HEK293T (cell line): ENCODE measurements around the gene PALLD.

Experiments
- BHLHE40 ChIP-seq: fragments of 450-650 bp; IDR thresholded peaks from 2 replicates; pipeline ENCODE4 v1.6.1; 2016; ENCODE audit warnings: mild to moderate bottlenecking, moderate library complexity, borderline replicate concordance
- ELF4 ChIP-seq: fragments of 450-650 bp; IDR thresholded peaks from 2 replicates; pipeline ENCODE4 v1.6.1; 2017; ENCODE audit warnings: antibody characterized with exemption
- FOXM1 ChIP-seq: fragments of 450-650 bp; IDR thresholded peaks from 2 replicates; pipeline ENCODE4 v1.6.1; 2017; ENCODE audit warnings: mild to moderate bottlenecking, borderline replicate concordance
- HDGF ChIP-seq: fragments of 450-650 bp; IDR thresholded peaks from 2 replicates; pipeline ENCODE4 v1.6.1; 2017; ENCODE audit warnings: antibody characterized with exemption, borderline replicate concordance
- SP1 ChIP-seq: fragments of 450-650 bp; IDR thresholded peaks from 2 replicates; pipeline ENCODE4 v1.6.1; 2017
- ZNF384 ChIP-seq: fragments of 450-650 bp; IDR thresholded peaks from 2 replicates; pipeline ENCODE4 v1.6.1; 2016

GRCh38 chr4:168623484-168623883 lies 126.6 kb downstream of the PALLD start:
- TF ChIP-seq SP1: no peak
- TF ChIP-seq HDGF: no peak
- no peak for TF ChIP-seq ZNF384
- no peak for TF ChIP-seq FOXM1
- TF ChIP-seq BHLHE40: no peak
- TF ChIP-seq ELF4: no peak
